Thoracic aorta (tissue), 2 donors: Measurements from ENCODE around the gene SNCB. TPM values are rescaled to one million over a fixed set of nuclear protein-coding genes. Genes with fewer than 3 reads are reported as not detected.

Experiments
- ATAC-seq: fragments of 150-250 bp; one replicate; pipeline ENCODE4 v1.8.0; 2017; ENCODE audit warnings: low read depth; ENCODE audit not compliant: insufficient number of reproducible peaks, low FRiP score
- DNase-seq: peaks from one replicate; pipeline ENCODE4 v3.0.0-alpha.2; 2020; ENCODE audit warnings: low spot score
- H3K27ac ChIP-seq, 2 donors: fragments of 200-600 bp; sonication (generic); 1 replicate in 1 of 2; 2 replicates in 1 of 2; pipeline ENCODE4 v1.5.1; 2016; ENCODE audit warnings: mild to moderate bottlenecking in 2 of 2, moderate library complexity in 2 of 2
- H3K27me3 ChIP-seq: fragments of 200-600 bp; sonication (generic); replicated peaks from 2 replicates; pipeline ENCODE4 v1.6.0; 2016; ENCODE audit warnings: mild to moderate bottlenecking; ENCODE audit not compliant: insufficient read depth
- H3K36me3 ChIP-seq: fragments of 200-600 bp; sonication (generic); one replicate; pipeline ENCODE4 v1.5.1; 2016
- H3K4me1 ChIP-seq, 2 donors: fragments of 200-600 bp; sonication (generic); 1 replicate in 1 of 2; 2 replicates in 1 of 2; pipeline versions ENCODE4 v1.5.1 to v1.6.0; 2016; ENCODE audit warnings: low read depth in 2 of 2, mild to moderate bottlenecking in 1 of 2; ENCODE audit not compliant: control insufficient read depth in 1 of 2
- H3K4me3 ChIP-seq: fragments of 200-600 bp; sonication (generic); 2 replicates; pipeline ENCODE4 v1.5.1; 2016; ENCODE audit warnings: mild to moderate bottlenecking
- H3K9me3 ChIP-seq: fragments of 200-600 bp; sonication (generic); 2 replicates; pipeline ENCODE4 v1.5.1; 2016
- CTCF ChIP-seq: fragments of 200-600 bp; sonication (generic); IDR thresholded peaks from one replicate; pipeline ENCODE4 v1.5.1; 2019; ENCODE audit warnings: antibody characterized with exemption
- total RNA-seq, 2 donors: library from RNA; depleted of rRNA; stranded (reverse); fragments of >200 nt; gene quantifications; one replicate each; pipeline versions ENCODE4 v1.1.0 to v1.2.3, GENCODE V29; 2016

SNCB gene
- total RNA-seq, 2 donors from 2014 or later: not detected

GRCh38 chr5:176647030-176647842 lies 16.9 kb upstream of the SNCB start, which contains the start of gene TSPAN17:
Gene TSPAN17 (plus strand): TSS chr5:176647484. CDS start chr5:176647616, 132 bp downstream.
- peak within 1 kb of the TSS; percentile 94 for H3K4me3 ChIP-seq
- H3K9me3 ChIP-seq: no peaks in the 10 kb centered on the region
- H3K27ac ChIP-seq: peak within 1 kb of the TSS; percentile 65 to 78
- DNase-seq: peak; percentile 100
- no peaks in the 10 kb centered on the region for H3K27me3 ChIP-seq
- H3K4me1 ChIP-seq: peaks cover 11 to 21% of the 10 kb centered on the region in 2 donors
- peak; percentile 95 for ATAC-seq
- peak; percentile 11 for TF ChIP-seq CTCF
- H3K36me3 ChIP-seq: no peaks in the 10 kb centered on the region

GRCh38 chr5:176646707-176647029 lies 16.3 kb upstream of the SNCB start:
- TF ChIP-seq CTCF: no peak
- ATAC-seq: peak; percentile 5
- peaks cover 11 to 21% of the 10 kb centered on the region in 2 donors for H3K4me1 ChIP-seq
- H3K36me3 ChIP-seq: no peaks in the 10 kb centered on the region
- no peaks in the 10 kb centered on the region for H3K27me3 ChIP-seq
- peak overlapping the region; percentile 58 to 78 for H3K27ac ChIP-seq
- H3K4me3 ChIP-seq: peak overlapping the region; percentile 94
- H3K9me3 ChIP-seq: no peaks in the 10 kb centered on the region
- no peak for DNase-seq

GRCh38 chr5:176646049-176646706 lies 15.8 kb upstream of the SNCB start:
- no peak for DNase-seq
- Histone ChIP-seq H3K4me3 (peak overlapping the region; percentile 94), H3K36me3 (no peaks in the 10 kb centered on the region), H3K27ac (peak overlapping the region; percentile 58 to 78), H3K27me3 (no peaks in the 10 kb centered on the region), H3K4me1 (peaks cover 11 to 21% of the 10 kb centered on the region in 2 donors), H3K9me3 (no peaks in the 10 kb centered on the region)
- TF ChIP-seq CTCF: no peak
- ATAC-seq: no peak

GRCh38 chr5:176644878-176645670 lies 14.7 kb upstream of the SNCB start:
- no peaks in the 10 kb centered on the region for H3K36me3 ChIP-seq
- no peak overlapping the region for H3K27ac ChIP-seq
- H3K4me1 ChIP-seq: peaks cover 11 to 21% of the 10 kb centered on the region in 2 donors
- no peaks in the 10 kb centered on the region for H3K27me3 ChIP-seq
- no peak overlapping the region for H3K4me3 ChIP-seq
- ATAC-seq (no peak), DNase-seq (no peak)
- H3K9me3 ChIP-seq: no peaks in the 10 kb centered on the region
- no peak for TF ChIP-seq CTCF

GRCh38 chr5:176644294-176644693 lies 14.0 kb upstream of the SNCB start:
- no peak overlapping the region for H3K4me3 ChIP-seq
- no peaks in the 10 kb centered on the region for H3K27me3 ChIP-seq
- no peak for TF ChIP-seq CTCF
- no peaks in the 10 kb centered on the region for H3K36me3 ChIP-seq
- ATAC-seq: no peak
- no peak overlapping the region for H3K27ac ChIP-seq
- H3K4me1 ChIP-seq: peaks cover 11 to 21% of the 10 kb centered on the region in 2 donors
- no peak for DNase-seq
- H3K9me3 ChIP-seq: no peaks in the 10 kb centered on the region
